ENCODE results near the gene TRIM28. TPM values are rescaled to one million over a fixed set of nuclear protein-coding genes. Genes with fewer than 3 reads are reported as not detected.

The TRIM28 gene
- polyA plus RNA-seq, 3 donors: 16.2 to 234 (median 35.0) TPM

DNA sequence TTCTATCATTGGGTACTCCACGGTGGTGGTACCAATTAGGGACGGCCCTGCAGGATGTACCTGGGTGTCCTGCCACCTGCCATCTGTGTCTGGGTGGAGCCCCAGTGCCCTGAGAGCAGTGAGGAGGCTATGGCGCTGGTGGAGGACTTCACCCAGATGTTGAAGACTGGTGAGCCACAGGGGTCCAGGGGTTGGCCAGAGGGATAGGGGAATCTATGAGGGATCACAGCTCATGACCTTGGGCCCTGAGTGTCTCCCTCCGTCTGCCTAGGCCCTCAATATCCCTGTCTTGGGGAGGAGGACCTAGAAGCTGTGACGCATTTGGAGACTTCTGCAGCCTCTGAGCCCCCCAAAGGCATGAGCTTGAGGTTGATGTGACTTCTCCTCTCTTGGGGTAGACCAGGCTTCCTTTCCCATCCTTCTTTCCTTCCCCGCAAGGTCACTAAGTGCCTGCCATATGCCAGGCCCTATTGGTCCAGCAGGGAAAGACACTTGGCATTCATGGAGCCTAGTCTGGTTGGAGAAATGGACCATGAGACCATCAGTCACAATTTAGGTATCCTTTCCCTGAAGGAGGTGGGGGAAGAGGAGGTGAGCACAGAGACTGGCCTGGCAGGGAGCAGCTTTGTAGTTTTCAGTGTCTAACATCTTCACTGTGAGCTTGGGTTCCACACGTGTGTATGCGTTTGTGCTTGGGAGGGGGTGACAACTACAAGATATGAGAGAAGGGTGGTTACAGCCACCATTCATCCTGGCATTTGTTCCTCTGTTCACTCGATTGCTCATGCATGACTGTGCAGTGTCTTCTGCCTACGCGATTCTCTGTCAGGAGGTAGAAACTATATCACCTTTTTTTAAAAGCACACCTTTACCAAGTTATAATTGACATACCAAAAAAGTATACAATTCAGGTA lies 34.4 kb downstream of the TRIM28 start:
- Histone ChIP-seq H4K20me1 (ENCODE audit: insufficient read depth, low read length) (peaks cover 6% of the 10 kb centered on the region), H2AFZ (ENCODE audit: insufficient read depth, low read depth, low read length, poor library complexity, severe bottlenecking) (no peak overlapping the region), H3K4me3 (replicated peaks in 1 of 3; ENCODE audit: low read depth in 2 of 3, low read length in 3 of 3) (no peak overlapping the region), H3K79me2 (ENCODE audit: insufficient read depth, low read length) (peaks cover 10% of the 10 kb centered on the region), H3K9ac (ENCODE audit: insufficient read depth, low read length, poor library complexity, severe bottlenecking) (no peak overlapping the region), H3K36me3 (replicated peaks in 1 of 2; ENCODE audit: control insufficient read depth in 1 of 2, insufficient read depth in 2 of 2, low read length in 2 of 2) (peaks cover 7 to 20% of the 10 kb centered on the region in 2 donors), H3K27ac (ENCODE audit: low read depth in 1 of 2, low read length in 2 of 2) (no peak overlapping the region), H3K27me3 (ENCODE audit: control insufficient read depth in 2 of 2, insufficient read depth in 2 of 2, low read length in 2 of 2) (no peaks in the 10 kb centered on the region), H3K4me2 (replicated peaks; ENCODE audit: extremely low read depth, low read length, poor library complexity, severe bottlenecking) (no peak overlapping the region), H3K9me3 (replicated peaks in 1 of 2; ENCODE audit: control insufficient read depth in 1 of 2, insufficient read depth in 1 of 2, low read length in 2 of 2) (no peaks in the 10 kb centered on the region), H3K4me1 (ENCODE audit: control insufficient read depth in 1 of 2, insufficient read depth in 2 of 2, low read length in 2 of 2) (peaks cover 23% of the 10 kb centered on the region in 2 donors)
- peaks cover 22 to 26% of the 10 kb centered on the region in 2 donors for H3K36me3 Mint-ChIP-seq
- no peak for DNase-seq
- peaks cover 0 to 2% (median 0%) of the 10 kb centered on the region in 7 donors for H3K9me3 Mint-ChIP-seq
- TF ChIP-seq, protein P1, sequence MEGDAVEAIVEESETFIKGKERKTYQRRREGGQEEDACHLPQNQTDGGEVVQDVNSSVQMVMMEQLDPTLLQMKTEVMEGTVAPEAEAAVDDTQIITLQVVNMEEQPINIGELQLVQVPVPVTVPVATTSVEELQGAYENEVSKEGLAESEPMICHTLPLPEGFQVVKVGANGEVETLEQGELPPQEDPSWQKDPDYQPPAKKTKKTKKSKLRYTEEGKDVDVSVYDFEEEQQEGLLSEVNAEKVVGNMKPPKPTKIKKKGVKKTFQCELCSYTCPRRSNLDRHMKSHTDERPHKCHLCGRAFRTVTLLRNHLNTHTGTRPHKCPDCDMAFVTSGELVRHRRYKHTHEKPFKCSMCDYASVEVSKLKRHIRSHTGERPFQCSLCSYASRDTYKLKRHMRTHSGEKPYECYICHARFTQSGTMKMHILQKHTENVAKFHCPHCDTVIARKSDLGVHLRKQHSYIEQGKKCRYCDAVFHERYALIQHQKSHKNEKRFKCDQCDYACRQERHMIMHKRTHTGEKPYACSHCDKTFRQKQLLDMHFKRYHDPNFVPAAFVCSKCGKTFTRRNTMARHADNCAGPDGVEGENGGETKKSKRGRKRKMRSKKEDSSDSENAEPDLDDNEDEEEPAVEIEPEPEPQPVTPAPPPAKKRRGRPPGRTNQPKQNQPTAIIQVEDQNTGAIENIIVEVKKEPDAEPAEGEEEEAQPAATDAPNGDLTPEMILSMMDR (IDR thresholded peaks at IDR 0.05): no peak
- 93% methylated on average over 5 of the region's 11 CpGs for WGBS (ENCODE audit: insufficient coverage)
- peaks cover 0 to 7% (median 3%) of the 10 kb centered on the region in 3 donors for H3K27me3 Mint-ChIP-seq (ENCODE audit: low read depth in 3 of 3)
- peak overlapping the region in 2 of 7 donors; percentile 20 to 43 for H3K27ac Mint-ChIP-seq
- intact Hi-C loops (cut with micrococcal nuclease): no loop called here
- H3K4me3 Mint-ChIP-seq: no peak overlapping the region
- peaks cover 32% of the 10 kb centered on the region for H3K4me1 Mint-ChIP-seq

GRCh38 chr19:58579473-58580142 lies 35.7 kb downstream of the TRIM28 start:
- Histone ChIP-seq H3K4me3 (replicated peaks in 1 of 3; ENCODE audit: low read depth in 2 of 3, low read length in 3 of 3) (no peak overlapping the region), H4K20me1 (ENCODE audit: insufficient read depth, low read length) (peaks cover 6% of the 10 kb centered on the region), H3K9ac (ENCODE audit: insufficient read depth, low read length, poor library complexity, severe bottlenecking) (no peak overlapping the region), H3K36me3 (replicated peaks in 1 of 2; ENCODE audit: control insufficient read depth in 1 of 2, insufficient read depth in 2 of 2, low read length in 2 of 2) (peaks cover 12 to 27% of the 10 kb centered on the region in 2 donors), H3K27ac (ENCODE audit: low read depth in 1 of 2, low read length in 2 of 2) (no peak overlapping the region), H3K27me3 (ENCODE audit: control insufficient read depth in 2 of 2, insufficient read depth in 2 of 2, low read length in 2 of 2) (no peaks in the 10 kb centered on the region), H3K4me2 (replicated peaks; ENCODE audit: extremely low read depth, low read length, poor library complexity, severe bottlenecking) (no peak overlapping the region), H3K9me3 (replicated peaks in 1 of 2; ENCODE audit: control insufficient read depth in 1 of 2, insufficient read depth in 1 of 2, low read length in 2 of 2) (no peaks in the 10 kb centered on the region), H3K4me1 (ENCODE audit: control insufficient read depth in 1 of 2, insufficient read depth in 2 of 2, low read length in 2 of 2) (peaks cover 11% of the 10 kb centered on the region in 2 donors), H3K79me2 (ENCODE audit: insufficient read depth, low read length) (peaks cover 10% of the 10 kb centered on the region), H2AFZ (ENCODE audit: insufficient read depth, low read depth, low read length, poor library complexity, severe bottlenecking) (no peak overlapping the region)
- H3K9me3 Mint-ChIP-seq: peaks cover 0 to 2% (median 0%) of the 10 kb centered on the region in 7 donors
- H3K27me3 Mint-ChIP-seq (ENCODE audit: low read depth in 3 of 3): peaks cover 0 to 3% (median 3%) of the 10 kb centered on the region in 3 donors
- TF ChIP-seq, protein P1 (IDR thresholded peaks at IDR 0.05): no peak
- H3K27ac Mint-ChIP-seq: peak overlapping the region in 2 of 7 donors; percentile 42 to 50
- peaks cover 21% of the 10 kb centered on the region for H3K4me1 Mint-ChIP-seq
- WGBS (ENCODE audit: insufficient coverage): 100% methylated on average over 2 of the region's 8 CpGs
- peaks cover 24 to 36% of the 10 kb centered on the region in 2 donors for H3K36me3 Mint-ChIP-seq
- H3K4me3 Mint-ChIP-seq: no peak overlapping the region
- intact Hi-C loops (cut with micrococcal nuclease): no loop called here
- DNase-seq: no peak
